HepG2 (cell line): ENCODE data around the gene SOX12. TPM values are rescaled to one million over a fixed set of nuclear protein-coding genes. Genes with fewer than 3 reads are reported as not detected.
A peak's percentile ranks its signal among the peaks of the same experiment; 100 is the strongest.

ENCODE experiments used
- ARNTL ChIP-seq: sonication (generic); formaldehyde crosslinking; IDR thresholded peaks from 2 replicates; pipeline ENCODE4 v1.4.0; 2020; ENCODE audit warnings: mild to moderate bottlenecking, missing genetic modification reagents
- CENPBD1 ChIP-seq: sonication (generic); formaldehyde crosslinking; IDR thresholded peaks from 2 replicates; pipeline ENCODE4 v1.8.0; 2022; ENCODE audit warnings: missing genetic modification reagents, low read depth, mild to moderate bottlenecking, borderline replicate concordance
- DMAP1 ChIP-seq: IDR thresholded peaks from 2 replicates; pipeline ENCODE4 v1.6.1; 2016
- ETS1 ChIP-seq: sonication (generic); formaldehyde crosslinking; IDR thresholded peaks from 2 replicates; pipeline ENCODE4 v1.4.0; 2020; ENCODE audit warnings: missing genetic modification reagents
- FOXJ3 ChIP-seq: sonication (generic); formaldehyde crosslinking; IDR thresholded peaks from 2 replicates; pipeline ENCODE4 v1.4.0; 2020; ENCODE audit warnings: missing genetic modification reagents, mild to moderate bottlenecking, borderline replicate concordance
- GPN1 ChIP-seq: sonication (generic); formaldehyde crosslinking; IDR thresholded peaks from 2 replicates; pipeline ENCODE4 v1.5.1; 2020; ENCODE audit warnings: missing genetic modification reagents, borderline replicate concordance
- HCFC1 ChIP-seq: fragments of 150-350 bp; IDR thresholded peaks from 2 replicates; pipeline ENCODE4 v1.6.1; 2014; ENCODE audit warnings: low read depth, low read length
- HNF4G ChIP-seq, 2 experiments: sonication (generic) in 1 of 2; formaldehyde crosslinking in 1 of 2; IDR thresholded peaks; 2 replicates each; pipeline versions ENCODE4 v1.4.0 to v1.6.1; 2011 to 2020; ENCODE audit warnings: borderline replicate concordance in 2 of 2, low read depth in 2 of 2, mild to moderate bottlenecking in 2 of 2, low read length in 1 of 2, missing genetic modification reagents in 1 of 2, moderate library complexity in 1 of 2
- KLF6 ChIP-seq: IDR thresholded peaks from 2 replicates; pipeline ENCODE4 v1.8.0; 2016; ENCODE audit warnings: missing biosample characterization, missing genetic modification reagents
- MAX ChIP-seq: IDR thresholded peaks from 2 replicates; pipeline ENCODE4 v1.6.1; 2012; ENCODE audit warnings: inconsistent platforms
- MLLT10 ChIP-seq: sonication (generic); formaldehyde crosslinking; IDR thresholded peaks from 2 replicates; pipeline ENCODE4 v1.4.0; 2020; ENCODE audit warnings: missing genetic modification reagents
- NPAS2 ChIP-seq: sonication (generic); formaldehyde crosslinking; IDR thresholded peaks from 2 replicates; pipeline ENCODE4 v1.8.0; 2022; ENCODE audit warnings: mild to moderate bottlenecking, missing genetic modification reagents, borderline replicate concordance
- RARG ChIP-seq: sonication (generic); formaldehyde crosslinking; IDR thresholded peaks from 2 replicates; pipeline ENCODE4 v1.4.0; 2020; ENCODE audit warnings: low read depth, mild to moderate bottlenecking, missing genetic modification reagents
- SP140L ChIP-seq: sonication (generic); formaldehyde crosslinking; IDR thresholded peaks from 2 replicates; pipeline ENCODE4 v1.4.0; 2020; ENCODE audit warnings: missing genetic modification reagents, borderline replicate concordance
- SRSF4 ChIP-seq: fragments of 200-400 bp; formaldehyde crosslinking; IDR thresholded peaks from one replicate; pipeline ENCODE4 v1.6.1; 2018; ENCODE audit warnings: mild to moderate bottlenecking, low read depth, low read length, moderate library complexity; ENCODE audit not compliant: poor library complexity, severe bottlenecking
- SUZ12 ChIP-seq: fragments of 150-350 bp; IDR thresholded peaks from 2 replicates; pipeline ENCODE4 v1.6.1; 2014; ENCODE audit warnings: low read depth, low read length
- TEAD2 ChIP-seq: sonication (generic); formaldehyde crosslinking; IDR thresholded peaks from 2 replicates; pipeline ENCODE4 v1.9.0; 2021; ENCODE audit warnings: missing genetic modification reagents
- ZBTB7B ChIP-seq: sonication (generic); formaldehyde crosslinking; IDR thresholded peaks from 2 replicates; pipeline ENCODE4 v1.4.0; 2020; ENCODE audit warnings: missing genetic modification reagents
- ZFP36L1 ChIP-seq: sonication (generic); formaldehyde crosslinking; IDR thresholded peaks from 2 replicates; pipeline ENCODE4 v1.8.0; 2022; ENCODE audit warnings: mild to moderate bottlenecking, missing genetic modification reagents, moderate library complexity
- ZNF20 ChIP-seq: sonication (generic); formaldehyde crosslinking; IDR thresholded peaks from 2 replicates; pipeline ENCODE4 v1.4.0; 2020; ENCODE audit warnings: mild to moderate bottlenecking, moderate library complexity, missing genetic modification reagents
- ZNF235 ChIP-seq: sonication (generic); formaldehyde crosslinking; IDR thresholded peaks from 2 replicates; pipeline ENCODE4 v1.8.1; 2023; ENCODE audit warnings: mild to moderate bottlenecking, missing genetic modification reagents, borderline replicate concordance
- ZNF3 ChIP-seq: IDR thresholded peaks from 2 replicates; pipeline ENCODE4 v1.7.0; 2017; ENCODE audit warnings: inconsistent platforms
- ZNF432 ChIP-seq: sonication (generic); formaldehyde crosslinking; IDR thresholded peaks from 2 replicates; pipeline ENCODE4 v1.5.0; 2020; ENCODE audit warnings: missing genetic modification reagents, mild to moderate bottlenecking, borderline replicate concordance
- ZNF580 ChIP-seq: IDR thresholded peaks from 2 replicates; pipeline ENCODE4 v1.6.1; 2016; ENCODE audit warnings: low read depth, borderline replicate concordance
- ZNF691 ChIP-seq: sonication (generic); formaldehyde crosslinking; IDR thresholded peaks from 2 replicates; pipeline ENCODE4 v1.4.0; 2020; ENCODE audit warnings: missing genetic modification reagents, low read depth, mild to moderate bottlenecking, borderline replicate concordance
- ZSCAN29 ChIP-seq: sonication (generic); formaldehyde crosslinking; conservative IDR thresholded peaks from 2 replicates; pipeline ENCODE4 v1.4.0; 2020; ENCODE audit warnings: mild to moderate bottlenecking, missing genetic modification reagents
- polyA plus RNA-seq, 8 experiments: library from polyadenylated mRNA; depleted of rRNA in 3 of 8; stranded (reverse) in 7 of 8; unstranded in 1 of 8; fragments of >200 nt; fragmentation: Illumina TruSeq in 4 of 8; extraction: Trizol in 4 of 8; gene quantifications; 2 replicates each; pipeline versions ENCODE4 v1.2.1 to v1.2.3, GENCODE V29; 2011 to 2016; ENCODE audit warnings: low read depth in 4 of 8, missing spikeins in 1 of 8, mixed read lengths in 1 of 8; ENCODE audit not compliant: insufficient read depth in 1 of 8
- total RNA-seq, 5 experiments: library from RNA; depleted of rRNA; stranded (reverse); fragments of >200 nt; fragmentation: Illumina TruSeq; extraction: Trizol; gene quantifications; 2 replicates each; pipeline ENCODE4 v1.2.3, GENCODE V29; 2016; ENCODE audit warnings: low read depth in 1 of 5

SOX12 gene
- total and polyA plus RNA-seq, 2 of the 13 experiments (the other 11 are each of a cell fraction or from before 2014, with no cell fraction given) = 10.0 to 18.7 TPM

- TF ChIP-seq HCFC1 (no peak), ZBTB7B (peak; percentile 98), RARG (CRISPR knock-in tag) (no peak), GPN1 (CRISPR knock-in tag) (0 out of 2 replicates have a peak, but pooled peaks have one; percentile 71), DMAP1 (peak; percentile 97), SP140L (CRISPR knock-in tag) (peak; percentile 91; the same call in 1 of the 2 replicates), ZSCAN29 (CRISPR knock-in tag) (peak; percentile 97), NPAS2 (CRISPR knock-in tag) (no peak), ZFP36L1 (CRISPR knock-in tag) (peak; percentile 53; the same call in 1 of the 2 replicates), ZNF580 (CRISPR knock-in tag) (peak; percentile 95; the same call in 1 of the 2 replicates), ETS1 (CRISPR knock-in tag) (no peak), MLLT10 (CRISPR knock-in tag) (no peak), ZNF20 (CRISPR knock-in tag) (no peak), ZNF432 (CRISPR knock-in tag) (no peak), ZNF3 (CRISPR knock-in tag) (peak; percentile 68; the same call in 1 of the 2 replicates), TEAD2 (CRISPR knock-in tag) (0 out of 2 replicates have a peak, but pooled peaks have one; percentile 17), KLF6 (CRISPR knock-in tag) (peak; percentile 98), HNF4G (IDR thresholded peaks at IDR 0.05; ENCODE audit: borderline replicate concordance, low read depth, low read length) (peak; percentile 95), HNF4G (CRISPR knock-in tag; IDR thresholded peaks at IDR 0.05; ENCODE audit: borderline replicate concordance, low read depth) (peak; percentile 97), CENPBD1 (CRISPR knock-in tag) (no peak), ZNF691 (CRISPR knock-in tag) (peak; percentile 90; the same call in 1 of the 2 replicates), SUZ12 (no peak), ARNTL (CRISPR knock-in tag) (peak; percentile 85), MAX (peak; percentile 88), ZNF235 (CRISPR knock-in tag) (peak; percentile 35; the same call in 1 of the 2 replicates), SRSF4 (no peak), FOXJ3 (CRISPR knock-in tag) (peak; percentile 40; the same call in 1 of the 2 replicates)
Observed at GRCh38 chr20:371755-372542, 46.6 kb downstream of the SOX12 start (continued).
